SU-DHL-6 (cell line): ENCODE measurements around the gene RPS6KL1.

ENCODE experiments used
- CTCF ChIP-seq: fragments of 200-600 bp; sonication (generic); IDR thresholded peaks from one replicate; pipeline ENCODE4 v1.5.1; 2017; ENCODE audit warnings: antibody characterized with exemption, mild to moderate bottlenecking, low read length, moderate library complexity; ENCODE audit not compliant: insufficient read depth, poor library complexity, severe bottlenecking
- EZH2phosphoT487 ChIP-seq: fragments of 200-600 bp; sonication (generic), shearing (Covaris generic); conservative IDR thresholded peaks from 2 replicates; pipeline ENCODE4 v1.6.1; 2018; ENCODE audit warnings: mild to moderate bottlenecking, antibody characterized with exemption, low read length, moderate library complexity, mixed read lengths

GRCh38 chr14:74879427-74880182, 43.5 kb downstream of the RPS6KL1 start:
- TF ChIP-seq CTCF (no peak), EZH2phosphoT487 (no peak)
